Activated effector memory CD4-positive, alpha-beta T cell treated with anti-CD3 and anti-CD28 coated beads, Interleukin-2, amount 50 U/mL, for 16 hours (primary cell): ENCODE measurements around the gene NID2.

ENCODE experiments used
- DNase-seq: peaks from one replicate; pipeline ENCODE4 v3.0.0-alpha.2; 2020

Gene NID2

GRCh38 chr14:52079239-52079959 lies 10.5 kb upstream of the NID2 start:
- DNase-seq: no peak

GRCh38 chr14:52078721-52079120 lies 9.9 kb upstream of the NID2 start:
- DNase-seq: no peak

GRCh38 chr14:52078095-52078531 lies 9.3 kb upstream of the NID2 start:
- DNase-seq: no peak

GRCh38 chr14:52077256-52077979 lies 8.6 kb upstream of the NID2 start:
- DNase-seq: no peak

GRCh38 chr14:52076334-52076733 lies 7.5 kb upstream of the NID2 start:
- DNase-seq: no peak

GRCh38 chr14:52075371-52075770 lies 6.5 kb upstream of the NID2 start:
- no peak for DNase-seq

- no peak for DNase-seq
Observed at GRCh38 chr14:52073251-52073650, 4.4 kb upstream of the NID2 start.

- no peak for DNase-seq
Observed at GRCh38 chr14:52072266-52072780, 3.5 kb upstream of the NID2 start.

GRCh38 chr14:52071675-52072074 lies 2.8 kb upstream of the NID2 start:
- no peak for DNase-seq

GRCh38 chr14:52070051-52070431 lies 1.2 kb upstream of the NID2 start:
- no peak for DNase-seq

GRCh38 chr14:52069307-52070050 lies 620 bp upstream of the NID2 start:
- peak; percentile 63 for DNase-seq

GRCh38 chr14:52067873-52068614 lies 815 bp downstream of the NID2 start:
- peak; percentile 63 for DNase-seq

- no peak for DNase-seq
Observed at GRCh38 chr14:52064174-52064573, 4.7 kb downstream of the NID2 start.

- no peak for DNase-seq
Observed at GRCh38 chr14:52063052-52063462, 5.8 kb downstream of the NID2 start.

- no peak for DNase-seq
Observed at GRCh38 chr14:52061890-52062289, 7.0 kb downstream of the NID2 start.

GRCh38 chr14:52061390-52061789 lies 7.5 kb downstream of the NID2 start:
- no peak for DNase-seq

- no peak for DNase-seq
Observed at GRCh38 chr14:52060080-52060479, 8.8 kb downstream of the NID2 start.

GRCh38 chr14:52059649-52060048 lies 9.2 kb downstream of the NID2 start:
- no peak for DNase-seq

GRCh38 chr14:52058341-52058740 lies 10.5 kb downstream of the NID2 start:
- no peak for DNase-seq

GRCh38 chr14:52055167-52055566 lies 13.7 kb downstream of the NID2 start:
- no peak for DNase-seq

- DNase-seq: no peak
Observed at GRCh38 chr14:52054678-52055077, 14.2 kb downstream of the NID2 start.

GRCh38 chr14:52053044-52053443 lies 15.8 kb downstream of the NID2 start:
- no peak for DNase-seq
